HepG2 (cell line): ENCODE data around the gene COQ8B. TPM values are rescaled to one million over a fixed set of nuclear protein-coding genes. Genes with fewer than 3 reads are reported as not detected.

Experiments used
- AKAP8 ChIP-seq: sonication (generic); formaldehyde crosslinking; IDR thresholded peaks from 2 replicates; pipeline ENCODE4 v1.5.1; 2020; ENCODE audit warnings: mild to moderate bottlenecking, missing genetic modification reagents
- ATAD3A ChIP-seq: sonication (generic); formaldehyde crosslinking; IDR thresholded peaks from 2 replicates; pipeline ENCODE4 v1.4.0; 2020; ENCODE audit warnings: missing genetic modification reagents
- CHD4 ChIP-seq: fragments of 200-600 bp; sonication (generic); IDR thresholded peaks from 2 replicates; pipeline ENCODE4 v1.7.0; 2017; ENCODE audit warnings: mild to moderate bottlenecking, low read length, borderline replicate concordance
- CREM ChIP-seq, 2 experiments: sonication (generic) in 1 of 2; formaldehyde crosslinking in 1 of 2; IDR thresholded peaks; 2 replicates each; pipeline versions ENCODE4 v1.4.0 to v1.6.1; 2016 to 2020; ENCODE audit warnings: antibody characterized with exemption in 1 of 2, mild to moderate bottlenecking in 1 of 2, missing genetic modification reagents in 1 of 2
- IRX3 ChIP-seq: sonication (generic); formaldehyde crosslinking; IDR thresholded peaks from 2 replicates; pipeline ENCODE4 v1.8.1; 2023; ENCODE audit warnings: mild to moderate bottlenecking, low read depth, missing genetic modification reagents, borderline replicate concordance
- JDP2 ChIP-seq: sonication (generic); formaldehyde crosslinking; IDR thresholded peaks from 2 replicates; pipeline ENCODE4 v1.8.1; 2022; ENCODE audit warnings: missing genetic modification reagents, borderline replicate concordance
- KLF15 ChIP-seq: sonication (generic); formaldehyde crosslinking; IDR thresholded peaks from 2 replicates; pipeline ENCODE4 v1.8.1; 2023; ENCODE audit warnings: borderline replicate concordance, mild to moderate bottlenecking, inconsistent platforms, missing genetic modification reagents, mixed read lengths
- NR2C2 ChIP-seq: sonication (generic); formaldehyde crosslinking; IDR thresholded peaks from 2 replicates; pipeline ENCODE4 v1.4.0; 2020; ENCODE audit warnings: missing genetic modification reagents, mild to moderate bottlenecking, moderate library complexity, borderline replicate concordance
- POLR2AphosphoS2 ChIP-seq: IDR thresholded peaks from 2 replicates; pipeline ENCODE4 v1.6.1; 2011; ENCODE audit warnings: low read depth, low read length, improper control_type of control experiment
- POLR2G ChIP-seq: fragments of 200-400 bp; formaldehyde crosslinking; IDR thresholded peaks from 2 replicates; pipeline ENCODE4 v1.6.1; 2018; ENCODE audit warnings: mild to moderate bottlenecking, low read depth, low read length, moderate library complexity
- RORA ChIP-seq: sonication (generic); formaldehyde crosslinking; IDR thresholded peaks from 2 replicates; pipeline ENCODE4 v1.5.0; 2020; ENCODE audit warnings: mild to moderate bottlenecking, missing genetic modification reagents, moderate library complexity
- SMC3 ChIP-seq: IDR thresholded peaks from 2 replicates; pipeline ENCODE4 v1.6.1; 2011; ENCODE audit warnings: low read length, improper control_type of control experiment
- SP4 ChIP-seq: sonication (generic); formaldehyde crosslinking; IDR thresholded peaks from 2 replicates; pipeline ENCODE4 v1.8.1; 2023; ENCODE audit warnings: mild to moderate bottlenecking, missing genetic modification reagents
- SUZ12 ChIP-seq: fragments of 150-350 bp; IDR thresholded peaks from 2 replicates; pipeline ENCODE4 v1.6.1; 2014; ENCODE audit warnings: low read depth, low read length
- ZFP41 ChIP-seq: sonication (generic); formaldehyde crosslinking; IDR thresholded peaks from 2 replicates; pipeline ENCODE4 v1.4.0; 2020; ENCODE audit warnings: mild to moderate bottlenecking, missing genetic modification reagents, borderline replicate concordance
- ZNF121 ChIP-seq: sonication (generic); formaldehyde crosslinking; IDR thresholded peaks from 2 replicates; pipeline ENCODE4 v1.5.0; 2020; ENCODE audit warnings: mild to moderate bottlenecking, missing genetic modification reagents
- ZNF446 ChIP-seq: sonication (generic); formaldehyde crosslinking; IDR thresholded peaks from 2 replicates; pipeline ENCODE4 v1.5.0; 2020; ENCODE audit warnings: mild to moderate bottlenecking, missing genetic modification reagents
- ZNF460 ChIP-seq: sonication (generic); formaldehyde crosslinking; IDR thresholded peaks from 2 replicates; pipeline ENCODE4 v1.5.1; 2020; ENCODE audit warnings: missing genetic modification reagents, mild to moderate bottlenecking, borderline replicate concordance
- polyA plus RNA-seq, 8 experiments: library from polyadenylated mRNA; depleted of rRNA in 3 of 8; stranded (reverse) in 7 of 8; unstranded in 1 of 8; fragments of >200 nt; fragmentation: Illumina TruSeq in 4 of 8; extraction: Trizol in 4 of 8; gene quantifications; 2 replicates each; pipeline versions ENCODE4 v1.2.1 to v1.2.3, GENCODE V29; 2011 to 2016; ENCODE audit warnings: low read depth in 4 of 8, missing spikeins in 1 of 8, mixed read lengths in 1 of 8; ENCODE audit not compliant: insufficient read depth in 1 of 8
- total RNA-seq, 5 experiments: library from RNA; depleted of rRNA; stranded (reverse); fragments of >200 nt; fragmentation: Illumina TruSeq; extraction: Trizol; gene quantifications; 2 replicates each; pipeline ENCODE4 v1.2.3, GENCODE V29; 2016; ENCODE audit warnings: low read depth in 1 of 5
- TF ChIP-seq, protein P1 (sequence below): IDR thresholded peaks from 2 replicates; pipeline ENCODE4 v1.6.1; 2016; ENCODE audit warnings: low read depth, control low read depth
- TF ChIP-seq, protein P2 (sequence below): sonication (generic); formaldehyde crosslinking; IDR thresholded peaks from 2 replicates; pipeline ENCODE4 v1.4.0; 2020; ENCODE audit warnings: missing genetic modification reagents
- TF ChIP-seq, protein P3 (sequence below): fragments of 450-650 bp; IDR thresholded peaks from 2 replicates; pipeline ENCODE4 v1.6.1; 2016
- TF ChIP-seq, protein P4 (sequence below): sonication (generic); formaldehyde crosslinking; conservative IDR thresholded peaks from 2 replicates; pipeline ENCODE4 v1.5.0; 2020; ENCODE audit warnings: missing genetic modification reagents
- TF ChIP-seq, protein P5 (sequence below): sonication (generic); formaldehyde crosslinking; conservative IDR thresholded peaks from 2 replicates; pipeline ENCODE4 v1.4.0; 2020; ENCODE audit warnings: missing genetic modification reagents

COQ8B gene
- total and polyA plus RNA-seq, 2 of the 13 experiments (the other 11 are each of a cell fraction or from before 2014, with no cell fraction given), result 12.3 to 17.2 TPM

DNA sequence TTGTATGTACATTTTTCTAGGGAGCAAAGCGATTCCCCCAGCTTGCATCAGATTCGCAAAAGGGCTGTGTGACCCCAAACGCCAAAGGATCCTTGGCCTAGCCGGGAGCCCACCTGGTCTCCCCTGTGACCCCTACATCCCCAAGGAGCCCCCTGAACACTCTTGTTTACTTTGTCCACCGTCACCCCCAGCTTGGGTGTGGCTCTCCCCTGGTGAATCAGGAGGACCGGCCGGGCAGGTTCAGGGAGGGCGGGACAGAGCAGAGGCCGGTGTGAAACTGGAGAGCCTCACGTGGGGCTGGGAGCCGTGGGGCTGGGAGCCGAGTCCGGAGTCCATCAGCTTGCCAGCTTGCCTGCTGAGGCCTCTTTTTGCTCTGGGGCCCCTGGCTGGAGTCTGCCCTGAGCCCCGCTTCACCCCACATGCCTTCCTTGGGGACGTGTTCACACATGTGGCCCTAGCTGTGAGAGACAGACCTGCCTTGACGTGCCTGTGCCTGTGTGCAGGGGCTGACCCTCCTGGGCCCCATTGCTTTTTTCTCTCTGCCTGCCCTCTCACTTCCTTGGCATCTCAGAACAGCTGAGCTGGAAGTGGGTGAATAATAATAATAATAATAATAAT is 2.2 kb upstream of the COQ8B start (continued):
- TF ChIP-seq KLF15 (CRISPR knock-in tag) (no peak), AKAP8 (CRISPR knock-in tag) (no peak), NR2C2 (CRISPR knock-in tag) (peak; percentile 48; the same call in 1 of the 2 replicates), CREM (IDR thresholded peaks at IDR 0.05) (no peak), CREM (CRISPR knock-in tag; IDR thresholded peaks at IDR 0.05) (no peak), ZNF446 (no peak), SUZ12 (no peak), RORA (CRISPR knock-in tag) (no peak), ZNF460 (CRISPR knock-in tag) (no peak), SP4 (CRISPR knock-in tag) (peak; percentile 61), ZNF121 (CRISPR knock-in tag) (no peak; the same call in 1 of the 2 replicates), SMC3 (no peak), POLR2G (peak; percentile 71), ATAD3A (CRISPR knock-in tag) (no peak), JDP2 (no peak; the same call in 1 of the 2 replicates), CHD4 (no peak), ZFP41 (CRISPR knock-in tag) (no peak), POLR2AphosphoS2 (no peak), IRX3 (CRISPR knock-in tag) (no peak)
- TF ChIP-seq, protein P1, sequence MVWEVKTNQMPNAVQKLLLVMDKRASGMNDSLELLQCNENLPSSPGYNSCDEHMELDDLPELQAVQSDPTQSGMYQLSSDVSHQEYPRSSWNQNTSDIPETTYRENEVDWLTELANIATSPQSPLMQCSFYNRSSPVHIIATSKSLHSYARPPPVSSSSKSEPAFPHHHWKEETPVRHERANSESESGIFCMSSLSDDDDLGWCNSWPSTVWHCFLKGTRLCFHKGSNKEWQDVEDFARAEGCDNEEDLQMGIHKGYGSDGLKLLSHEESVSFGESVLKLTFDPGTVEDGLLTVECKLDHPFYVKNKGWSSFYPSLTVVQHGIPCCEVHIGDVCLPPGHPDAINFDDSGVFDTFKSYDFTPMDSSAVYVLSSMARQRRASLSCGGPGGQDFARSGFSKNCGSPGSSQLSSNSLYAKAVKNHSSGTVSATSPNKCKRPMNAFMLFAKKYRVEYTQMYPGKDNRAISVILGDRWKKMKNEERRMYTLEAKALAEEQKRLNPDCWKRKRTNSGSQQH (CRISPR knock-in tag), result no peak
- TF ChIP-seq, protein P2, sequence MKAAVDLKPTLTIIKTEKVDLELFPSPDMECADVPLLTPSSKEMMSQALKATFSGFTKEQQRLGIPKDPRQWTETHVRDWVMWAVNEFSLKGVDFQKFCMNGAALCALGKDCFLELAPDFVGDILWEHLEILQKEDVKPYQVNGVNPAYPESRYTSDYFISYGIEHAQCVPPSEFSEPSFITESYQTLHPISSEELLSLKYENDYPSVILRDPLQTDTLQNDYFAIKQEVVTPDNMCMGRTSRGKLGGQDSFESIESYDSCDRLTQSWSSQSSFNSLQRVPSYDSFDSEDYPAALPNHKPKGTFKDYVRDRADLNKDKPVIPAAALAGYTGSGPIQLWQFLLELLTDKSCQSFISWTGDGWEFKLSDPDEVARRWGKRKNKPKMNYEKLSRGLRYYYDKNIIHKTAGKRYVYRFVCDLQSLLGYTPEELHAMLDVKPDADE (CRISPR knock-in tag), result no peak
- TF ChIP-seq, protein P3, sequence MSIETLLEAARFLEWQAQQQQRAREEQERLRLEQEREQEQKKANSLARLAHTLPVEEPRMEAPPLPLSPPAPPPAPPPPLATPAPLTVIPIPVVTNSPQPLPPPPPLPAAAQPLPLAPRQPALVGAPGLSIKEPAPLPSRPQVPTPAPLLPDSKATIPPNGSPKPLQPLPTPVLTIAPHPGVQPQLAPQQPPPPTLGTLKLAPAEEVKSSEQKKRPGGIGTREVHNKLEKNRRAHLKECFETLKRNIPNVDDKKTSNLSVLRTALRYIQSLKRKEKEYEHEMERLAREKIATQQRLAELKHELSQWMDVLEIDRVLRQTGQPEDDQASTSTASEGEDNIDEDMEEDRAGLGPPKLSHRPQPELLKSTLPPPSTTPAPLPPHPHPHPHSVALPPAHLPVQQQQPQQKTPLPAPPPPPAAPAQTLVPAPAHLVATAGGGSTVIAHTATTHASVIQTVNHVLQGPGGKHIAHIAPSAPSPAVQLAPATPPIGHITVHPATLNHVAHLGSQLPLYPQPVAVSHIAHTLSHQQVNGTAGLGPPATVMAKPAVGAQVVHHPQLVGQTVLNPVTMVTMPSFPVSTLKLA, result peak; percentile 64; the same call in 1 of the 2 replicates
- TF ChIP-seq, protein P4, sequence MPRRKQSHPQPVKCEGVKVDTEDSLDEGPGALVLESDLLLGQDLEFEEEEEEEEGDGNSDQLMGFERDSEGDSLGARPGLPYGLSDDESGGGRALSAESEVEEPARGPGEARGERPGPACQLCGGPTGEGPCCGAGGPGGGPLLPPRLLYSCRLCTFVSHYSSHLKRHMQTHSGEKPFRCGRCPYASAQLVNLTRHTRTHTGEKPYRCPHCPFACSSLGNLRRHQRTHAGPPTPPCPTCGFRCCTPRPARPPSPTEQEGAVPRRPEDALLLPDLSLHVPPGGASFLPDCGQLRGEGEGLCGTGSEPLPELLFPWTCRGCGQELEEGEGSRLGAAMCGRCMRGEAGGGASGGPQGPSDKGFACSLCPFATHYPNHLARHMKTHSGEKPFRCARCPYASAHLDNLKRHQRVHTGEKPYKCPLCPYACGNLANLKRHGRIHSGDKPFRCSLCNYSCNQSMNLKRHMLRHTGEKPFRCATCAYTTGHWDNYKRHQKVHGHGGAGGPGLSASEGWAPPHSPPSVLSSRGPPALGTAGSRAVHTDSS, result no peak
- TF ChIP-seq, protein P5, sequence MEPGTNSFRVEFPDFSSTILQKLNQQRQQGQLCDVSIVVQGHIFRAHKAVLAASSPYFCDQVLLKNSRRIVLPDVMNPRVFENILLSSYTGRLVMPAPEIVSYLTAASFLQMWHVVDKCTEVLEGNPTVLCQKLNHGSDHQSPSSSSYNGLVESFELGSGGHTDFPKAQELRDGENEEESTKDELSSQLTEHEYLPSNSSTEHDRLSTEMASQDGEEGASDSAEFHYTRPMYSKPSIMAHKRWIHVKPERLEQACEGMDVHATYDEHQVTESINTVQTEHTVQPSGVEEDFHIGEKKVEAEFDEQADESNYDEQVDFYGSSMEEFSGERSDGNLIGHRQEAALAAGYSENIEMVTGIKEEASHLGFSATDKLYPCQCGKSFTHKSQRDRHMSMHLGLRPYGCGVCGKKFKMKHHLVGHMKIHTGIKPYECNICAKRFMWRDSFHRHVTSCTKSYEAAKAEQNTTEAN (CRISPR knock-in tag), result no peak; the same call in 1 of the 2 replicates
